Measurements from ENCODE around the gene RAB40A.
A peak's percentile ranks its signal among the peaks of the same experiment; 100 is the strongest.
"Not testable (repeated sequence)": the region's sequence is repeated elsewhere in the genome, so short reads cannot be mapped to it uniquely, and the experiment has no call there.

RAB40A gene

DNA sequence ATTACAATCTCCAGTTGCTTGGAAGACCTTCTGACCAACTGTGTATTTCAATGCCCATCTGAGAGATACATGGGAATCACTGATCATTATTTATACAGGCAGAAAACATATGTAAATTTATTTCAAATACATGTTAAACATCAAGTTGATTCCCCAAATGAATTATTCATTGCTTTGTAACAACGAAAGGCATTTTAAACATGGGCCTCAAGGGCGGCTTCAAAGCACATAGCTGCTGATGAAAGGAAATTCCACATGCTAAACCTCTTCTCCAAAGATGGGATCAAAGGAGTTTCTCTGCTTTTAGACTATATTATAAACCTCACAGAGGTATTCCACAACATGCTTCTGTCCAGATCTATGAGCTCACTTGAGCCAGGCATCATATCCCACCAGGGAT lies 4.3 kb upstream of the RAB40A start:
- no peak for DNase-seq (ENCODE audit: low spot score)

- peak; percentile 2 for DNase-seq (ENCODE audit: low spot score)
These were observed 1.1 kb upstream of the RAB40A start for GRCh38 chrX:103520386-103520785.

GRCh38 chrX:103518571-103518970 lies 718 bp downstream of the RAB40A start:
- no peak for DNase-seq (ENCODE audit: low spot score)

GRCh38 chrX:103517246-103517645 lies 2.0 kb downstream of the RAB40A start:
- DNase-seq (ENCODE audit: low spot score) = no peak

DNA sequence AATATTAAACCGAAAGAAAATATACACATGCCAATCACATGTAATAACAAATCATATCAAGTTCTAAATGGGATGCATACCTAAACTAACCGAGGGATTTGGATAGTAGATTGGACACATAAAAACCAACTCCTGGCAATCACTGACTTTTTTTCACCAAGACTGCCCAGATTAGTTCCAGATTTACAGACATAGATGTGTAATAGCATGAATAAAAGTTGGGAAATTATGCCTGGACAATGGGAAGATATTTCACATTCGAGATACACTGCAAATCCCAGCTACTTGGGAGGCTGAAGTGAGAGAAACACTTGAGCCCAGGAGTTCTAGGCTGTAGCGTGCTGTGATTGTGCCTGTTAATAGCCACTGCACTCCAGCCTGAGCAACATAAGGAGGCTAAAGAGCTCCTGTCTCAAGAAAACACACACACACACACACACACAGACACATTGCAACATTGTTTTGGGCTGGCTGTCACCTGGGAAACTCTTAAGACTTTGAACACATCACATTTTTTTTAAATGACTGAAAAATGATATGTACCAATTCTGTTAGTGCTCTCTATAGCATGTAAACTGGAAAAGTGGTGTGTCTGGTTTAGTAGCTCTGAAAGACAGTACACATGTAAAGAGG lies 5.7 kb downstream of the RAB40A start:
- DNase-seq (ENCODE audit: low spot score) = no peak

GRCh38 chrX:103513067-103513466 lies 6.2 kb downstream of the RAB40A start:
- DNase-seq (ENCODE audit: low spot score) = no peak

DNA sequence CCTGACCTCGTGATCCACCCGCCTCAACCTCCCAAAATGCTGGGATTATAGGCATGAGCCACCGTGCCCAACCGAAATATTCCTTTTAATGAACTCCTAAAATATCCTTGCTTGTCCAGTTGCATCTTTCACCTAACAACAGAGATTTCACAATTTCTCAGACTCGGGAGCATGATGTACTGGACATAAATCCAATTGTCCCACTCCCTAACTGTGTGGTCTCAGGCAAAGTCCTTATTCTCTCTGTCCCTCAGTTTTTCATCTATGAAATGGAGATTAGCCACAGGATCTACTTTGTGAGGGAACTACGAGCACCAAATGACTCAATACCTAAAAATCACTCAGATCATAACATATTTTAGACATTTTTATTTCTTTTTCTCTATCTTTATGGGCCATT lies 9.3 kb downstream of the RAB40A start:
- DNase-seq (ENCODE audit: low spot score) = no peak

GRCh38 chrX:103503853-103504207 lies 15.5 kb downstream of the RAB40A start:
- no peak for DNase-seq (ENCODE audit: low spot score)

DNA sequence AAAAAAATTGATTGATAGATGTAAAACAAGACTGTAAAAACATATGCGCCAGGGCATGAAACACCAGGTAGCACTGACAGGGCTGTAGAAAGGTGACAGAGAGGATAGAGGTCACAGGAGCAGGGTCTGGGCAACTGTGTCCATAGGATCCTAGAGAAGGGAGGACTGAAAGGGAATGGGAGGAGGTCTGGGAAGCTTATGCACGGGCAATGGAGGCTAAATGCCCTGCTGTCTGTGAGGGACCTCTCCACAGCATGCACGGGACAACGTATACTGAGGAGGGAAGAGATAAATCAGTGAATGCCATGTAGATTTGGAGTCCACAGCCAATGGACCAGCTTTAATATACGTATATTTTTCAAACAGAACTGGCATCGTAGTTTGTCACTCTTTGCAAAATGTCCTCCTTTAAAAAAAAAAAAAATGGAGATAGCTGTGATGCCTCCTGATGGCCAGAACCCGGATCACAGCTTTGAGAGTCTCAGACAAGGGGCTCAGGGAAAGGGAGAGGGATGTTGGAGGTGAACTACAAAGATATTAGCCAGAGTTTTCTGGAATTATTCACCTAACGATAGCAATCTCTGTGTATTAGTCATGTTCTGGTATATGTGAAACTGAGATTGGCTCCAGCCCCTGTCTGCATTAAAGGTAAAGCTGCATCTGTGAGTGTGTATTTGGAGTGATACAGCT lies 16.0 kb downstream of the RAB40A start:
- no peak for DNase-seq (ENCODE audit: low spot score)

GRCh38 chrX:103498786-103499185 lies 20.5 kb downstream of the RAB40A start:
- DNase-seq (ENCODE audit: low spot score) = no peak

DNA sequence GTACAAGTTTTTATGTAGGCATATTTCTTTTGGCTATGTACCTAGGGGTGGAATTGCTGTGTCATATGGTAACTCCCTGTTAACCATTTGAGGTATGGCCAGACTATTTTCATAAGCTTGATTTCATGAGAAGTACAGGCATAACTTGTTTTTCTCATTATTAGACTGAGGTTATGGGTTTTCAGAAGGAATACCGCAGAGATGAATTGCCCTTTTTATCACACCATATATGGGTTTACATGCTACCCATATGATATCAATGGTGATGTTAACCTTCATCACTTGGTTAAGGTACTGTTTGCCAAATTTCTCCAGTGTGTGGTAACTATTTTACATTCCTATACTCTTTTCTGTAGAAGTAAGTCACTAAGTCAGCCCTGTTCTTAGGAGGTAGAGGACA lies 23.5 kb downstream of the RAB40A start:
- no peak for DNase-seq (ENCODE audit: low spot score)

- DNase-seq (ENCODE audit: low spot score) = not testable (repeated sequence)
These were observed 25.7 kb downstream of the RAB40A start for GRCh38 chrX:103493578-103493977.

DNA sequence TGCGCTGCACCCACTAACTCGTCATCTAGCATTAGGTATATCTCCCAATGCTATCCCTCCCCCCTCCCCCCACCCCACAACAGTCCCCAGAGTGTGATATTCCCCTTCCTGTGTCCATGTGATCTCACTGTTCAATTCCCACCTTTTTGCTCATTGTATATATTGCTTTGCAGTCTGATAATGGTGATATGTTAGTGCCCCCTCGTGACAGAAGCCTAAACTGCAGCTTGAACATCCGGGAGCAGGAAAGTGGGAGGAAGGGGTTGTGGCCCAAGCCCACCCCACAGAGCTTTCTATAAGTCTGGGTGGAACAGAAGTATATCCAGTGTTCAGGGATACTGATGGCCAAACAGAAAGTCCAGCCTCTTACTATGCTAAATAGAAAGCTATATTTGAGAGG lies 29.6 kb downstream of the RAB40A start:
- DNase-seq (ENCODE audit: low spot score) = peak; percentile 22

DNA sequence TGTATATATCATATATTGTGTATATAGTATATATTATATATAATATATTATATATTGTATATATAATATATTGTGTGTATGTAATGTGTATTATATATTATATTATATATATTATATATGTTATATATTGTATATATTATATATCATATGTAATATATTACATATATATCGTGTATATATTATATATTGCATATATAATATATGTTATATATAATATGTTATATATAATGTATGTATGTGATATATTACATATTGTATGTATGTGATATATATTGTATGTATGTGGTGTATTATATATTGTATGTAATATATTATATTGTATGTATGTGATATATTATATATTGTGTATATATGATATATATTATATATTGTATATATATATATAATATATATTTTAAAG lies 30.5 kb downstream of the RAB40A start:
- no peak for DNase-seq (ENCODE audit: low spot score)

DNA sequence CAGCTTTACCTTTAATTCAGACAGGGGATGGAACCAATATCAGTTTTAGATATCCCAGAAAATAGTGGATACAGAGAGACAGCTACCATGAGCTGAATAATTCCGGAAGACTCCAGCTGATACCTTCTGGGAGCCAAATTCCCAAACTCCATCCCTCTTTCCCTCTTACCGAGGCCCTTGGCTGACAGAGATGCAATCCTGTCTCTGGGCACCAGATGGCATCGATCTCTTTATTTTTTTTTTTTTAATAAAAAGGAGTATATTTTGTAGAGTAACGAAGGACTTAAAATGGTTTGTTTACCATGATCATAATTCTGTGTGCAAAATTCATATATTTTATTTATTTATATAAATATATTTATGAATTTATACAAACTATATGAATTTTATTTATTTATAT lies 31.0 kb downstream of the RAB40A start:
- DNase-seq (ENCODE audit: low spot score) = peak; percentile 8

DNA sequence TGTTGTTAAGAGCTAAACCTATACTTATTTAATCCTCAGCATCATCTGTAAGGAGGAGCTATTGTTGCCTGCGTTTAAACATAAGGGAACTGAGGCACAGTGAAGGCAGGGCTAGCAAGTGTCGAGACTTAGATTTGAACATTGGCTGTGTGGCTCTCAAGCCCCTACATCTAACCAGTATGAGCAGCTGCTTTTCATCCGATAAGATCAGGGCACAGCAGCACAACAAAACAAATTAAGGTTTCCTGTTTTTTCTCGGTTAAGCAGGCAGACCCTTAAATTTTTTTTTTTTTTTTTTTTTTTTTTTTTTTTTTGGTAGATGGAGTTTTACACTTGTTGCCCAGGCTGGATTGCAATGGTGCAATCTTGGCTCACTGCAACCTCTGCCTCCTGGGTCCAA lies 35.6 kb downstream of the RAB40A start:
- DNase-seq (ENCODE audit: low spot score) = no peak

DNA sequence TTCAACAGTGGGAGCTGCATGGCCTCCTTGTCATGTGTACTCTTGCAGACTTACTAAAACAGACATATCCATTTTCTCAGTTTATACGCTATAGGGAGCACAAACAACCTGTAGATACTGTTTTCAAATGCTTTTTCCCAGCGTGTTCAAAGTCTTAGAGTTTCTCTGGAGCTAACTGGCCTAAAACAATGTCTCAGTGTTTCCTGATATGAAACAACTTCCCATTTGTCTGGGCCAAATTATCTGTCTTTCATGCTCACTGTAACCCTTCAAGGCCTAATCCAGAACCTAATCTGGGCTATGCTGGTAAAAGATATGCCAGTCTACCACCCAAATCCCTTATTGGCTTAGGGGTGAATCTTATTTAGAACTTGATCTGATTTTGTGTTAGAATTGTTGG lies 38.8 kb downstream of the RAB40A start:
- DNase-seq (ENCODE audit: low spot score) = no peak

DNA sequence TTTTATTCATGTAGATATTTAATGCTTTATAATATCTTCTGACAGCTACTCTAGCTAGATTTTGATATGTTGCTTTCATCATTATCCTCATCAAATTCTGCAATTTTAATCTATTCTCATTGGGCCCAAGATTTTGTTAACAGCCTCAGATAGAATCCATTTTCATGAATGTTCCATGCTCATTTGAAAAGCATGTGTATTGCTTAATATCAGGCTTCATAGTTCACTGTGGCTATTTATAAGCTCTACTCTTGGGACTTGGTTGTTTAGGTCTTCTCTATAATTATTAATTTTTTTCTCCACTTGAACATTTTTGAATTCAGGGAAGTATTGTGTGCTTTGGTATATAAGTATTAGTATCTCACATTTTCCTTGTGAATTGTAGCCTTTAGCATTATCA lies 41.8 kb downstream of the RAB40A start:
- DNase-seq (ENCODE audit: low spot score) = no peak

GRCh38 chrX:103475381-103475780 lies 43.9 kb downstream of the RAB40A start:
- no peak for DNase-seq (ENCODE audit: low spot score)

GRCh38 chrX:103469977-103470376 lies 49.3 kb downstream of the RAB40A start:
- not testable (repeated sequence) for DNase-seq (ENCODE audit: low spot score)

GRCh38 chrX:103467887-103468286 lies 51.4 kb downstream of the RAB40A start:
- DNase-seq (ENCODE audit: low spot score) = no peak

DNA sequence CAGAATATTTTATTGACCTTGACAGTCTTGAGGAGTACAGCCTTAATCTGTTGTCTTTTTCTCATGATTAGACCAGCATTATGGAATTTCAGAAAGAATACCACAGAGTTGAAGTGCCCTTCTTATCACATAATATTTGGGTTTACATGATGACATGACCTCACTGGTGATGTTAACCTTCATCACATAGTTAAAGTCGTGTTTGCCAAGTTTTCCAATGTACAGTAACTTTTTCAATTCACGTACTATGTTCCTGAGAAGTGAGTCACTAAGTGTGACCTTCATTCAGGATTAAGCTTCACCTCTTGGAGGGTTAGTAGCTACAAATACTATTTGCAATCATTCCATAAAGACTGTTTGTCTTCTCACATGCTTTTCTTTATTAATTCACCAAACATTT lies 52.1 kb downstream of the RAB40A start:
- DNase-seq (ENCODE audit: low spot score) = no peak

DNA sequence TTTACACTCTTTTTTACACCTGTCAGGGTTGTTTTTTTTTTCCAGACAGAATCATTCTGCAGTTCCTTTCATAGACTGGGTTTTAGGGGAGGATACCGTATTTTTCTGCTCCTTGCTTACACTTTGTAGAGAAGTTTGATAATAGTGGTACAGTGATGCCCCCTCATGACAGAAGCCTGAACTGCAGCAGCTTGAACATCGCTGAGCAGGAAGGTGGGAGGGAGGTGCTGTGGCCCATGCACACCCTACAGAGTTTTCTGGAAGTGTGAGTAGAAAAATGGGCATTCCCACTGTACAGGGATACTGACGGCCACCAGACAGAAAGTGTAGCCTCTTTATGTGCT lies 54.5 kb downstream of the RAB40A start:
- DNase-seq (ENCODE audit: low spot score) = peak; percentile 81

DNA sequence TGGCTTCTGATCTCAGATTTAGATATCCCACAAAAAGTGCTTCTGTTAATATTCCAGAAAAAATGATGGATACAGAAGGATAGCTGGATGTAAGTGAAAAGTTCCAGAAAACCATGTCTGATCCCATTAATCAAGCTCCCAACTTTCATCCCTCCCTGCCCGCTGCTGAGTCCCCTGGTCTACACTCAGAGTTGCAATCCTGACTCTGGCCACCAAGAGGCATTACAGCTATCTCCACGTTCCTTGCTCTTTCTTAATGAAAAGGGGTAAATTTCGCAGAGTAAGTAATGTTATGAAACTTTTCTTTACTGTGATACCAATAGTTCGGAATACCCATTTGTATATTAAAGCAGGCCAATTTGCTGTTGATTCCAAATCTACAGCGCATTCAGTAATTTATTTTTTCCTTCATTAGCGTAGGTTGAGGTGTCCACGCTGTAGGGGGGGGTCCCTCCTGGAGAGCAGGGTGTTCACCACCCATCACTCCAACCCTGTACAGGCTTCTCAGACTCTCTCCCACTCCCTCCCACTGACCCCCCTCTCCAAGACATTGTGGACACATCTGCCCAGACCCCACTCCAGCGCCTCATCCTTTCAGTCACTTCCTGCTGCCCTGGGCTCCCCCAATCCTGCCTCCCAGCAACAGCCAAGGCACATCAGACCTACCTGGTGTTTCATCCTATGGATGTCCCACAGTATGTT lies 55.1 kb downstream of the RAB40A start:
- peak; percentile 57 for DNase-seq (ENCODE audit: low spot score)
